ENCODE data around the gene NOVA2.
A peak's percentile ranks its signal among the peaks of the same experiment; 100 is the strongest.

GRCh38 chr19:45927565-45928261, 46.0 kb downstream of the NOVA2 start:
- TF ChIP-seq CTCF (IDR thresholded peaks at IDR 0.05) (peak in 1 of 5 experiments; percentile 12), EP300 (IDR thresholded peaks at IDR 0.05; ENCODE audit: low read depth) (no peak), POLR2AphosphoS5 (IDR thresholded peaks at IDR 0.05) (peak in 1 of 3 donors; percentile 37), POLR2A (IDR thresholded peaks at IDR 0.05) (no peak)

All from transverse colon (tissue), 4 donors.